IMR-90 (cell line): ENCODE results near the gene ARL14EP.

Experiments used
- BHLHE40 ChIP-seq: fragments of 150-350 bp; IDR thresholded peaks from 2 replicates; pipeline ENCODE4 v1.6.1; 2016; ENCODE audit warnings: mild to moderate bottlenecking, low read depth, low read length
- CEBPB ChIP-seq: IDR thresholded peaks from 2 replicates; pipeline ENCODE4 v1.6.1; 2012; ENCODE audit warnings: low read depth, low read length, improper control_type of control experiment
- CHD1 ChIP-seq: IDR thresholded peaks from 2 replicates; pipeline ENCODE4 v1.6.1; 2012; ENCODE audit warnings: low read depth, low read length, improper control_type of control experiment
- FOS ChIP-seq: fragments of 150-350 bp; IDR thresholded peaks from 2 replicates; pipeline ENCODE4 v1.6.1; 2016; ENCODE audit warnings: low read depth, low read length
- MAFK ChIP-seq: IDR thresholded peaks from 2 replicates; pipeline ENCODE4 v1.6.1; 2012; ENCODE audit warnings: low read depth, low read length, improper control_type of control experiment
- MAZ ChIP-seq: IDR thresholded peaks from 2 replicates; pipeline ENCODE4 v1.6.1; 2012; ENCODE audit warnings: low read depth, mild to moderate bottlenecking, low read length, improper control_type of control experiment, moderate library complexity, borderline replicate concordance
- POLR2A ChIP-seq: IDR thresholded peaks from 2 replicates; pipeline ENCODE4 v1.6.1; 2012; ENCODE audit warnings: mild to moderate bottlenecking, low read depth, low read length
- RAD21 ChIP-seq: IDR thresholded peaks from 2 replicates; pipeline ENCODE4 v1.6.1; 2012; ENCODE audit warnings: low read length, improper control_type of control experiment
- RCOR1 ChIP-seq: IDR thresholded peaks from 2 replicates; pipeline ENCODE4 v1.6.1; 2012; ENCODE audit warnings: mild to moderate bottlenecking, low read length, improper control_type of control experiment; ENCODE audit not compliant: insufficient replicate concordance
- RFX5 ChIP-seq: IDR thresholded peaks from 2 replicates; pipeline ENCODE4 v1.8.0; 2012; ENCODE audit warnings: low read depth, mild to moderate bottlenecking, low read length, moderate library complexity
- SMC3 ChIP-seq: fragments of 150-350 bp; IDR thresholded peaks from 2 replicates; pipeline ENCODE4 v1.6.1; 2016; ENCODE audit warnings: low read depth, mild to moderate bottlenecking, antibody characterized with exemption, low read length, moderate library complexity
- TF ChIP-seq, protein P1 (sequence below): conservative IDR thresholded peaks from 2 replicates; pipeline ENCODE4 v1.5.1; 2012; ENCODE audit warnings: mild to moderate bottlenecking, low read depth, low read length, improper control_type of control experiment
- TF ChIP-seq, protein P2 (sequence below): fragments of 150-350 bp; IDR thresholded peaks from 2 replicates; pipeline ENCODE4 v1.6.1; 2017; ENCODE audit warnings: mild to moderate bottlenecking, antibody characterized with exemption, low read length, low read depth
- TF ChIP-seq, protein P3 (sequence below): fragments of 150-350 bp; IDR thresholded peaks from 2 replicates; pipeline ENCODE4 v1.6.1; 2016; ENCODE audit warnings: low read depth, mild to moderate bottlenecking, low read length, moderate library complexity, borderline replicate concordance

DNA sequence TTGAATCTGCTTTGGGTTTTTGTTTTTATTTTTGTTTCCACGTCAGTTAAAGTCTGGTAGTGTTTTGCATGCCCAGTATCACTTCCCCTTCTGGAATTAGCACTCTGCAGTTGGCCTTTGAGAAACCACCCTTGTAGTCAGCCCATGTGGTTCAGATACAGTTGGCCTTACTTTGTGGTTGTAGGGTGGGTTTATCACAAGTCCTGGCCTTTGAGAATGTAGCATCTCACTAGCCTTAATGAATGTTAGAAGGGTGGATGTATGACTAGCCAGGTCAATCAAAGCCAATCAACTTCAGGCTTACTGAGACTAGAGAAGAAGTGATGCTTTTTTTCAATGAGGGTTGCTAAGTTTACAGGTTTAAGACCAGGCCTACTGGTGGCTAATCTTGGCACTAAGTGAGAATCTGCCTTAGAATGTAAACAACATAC lies 19.8 kb downstream of the ARL14EP start:
- TF ChIP-seq, protein P1, sequence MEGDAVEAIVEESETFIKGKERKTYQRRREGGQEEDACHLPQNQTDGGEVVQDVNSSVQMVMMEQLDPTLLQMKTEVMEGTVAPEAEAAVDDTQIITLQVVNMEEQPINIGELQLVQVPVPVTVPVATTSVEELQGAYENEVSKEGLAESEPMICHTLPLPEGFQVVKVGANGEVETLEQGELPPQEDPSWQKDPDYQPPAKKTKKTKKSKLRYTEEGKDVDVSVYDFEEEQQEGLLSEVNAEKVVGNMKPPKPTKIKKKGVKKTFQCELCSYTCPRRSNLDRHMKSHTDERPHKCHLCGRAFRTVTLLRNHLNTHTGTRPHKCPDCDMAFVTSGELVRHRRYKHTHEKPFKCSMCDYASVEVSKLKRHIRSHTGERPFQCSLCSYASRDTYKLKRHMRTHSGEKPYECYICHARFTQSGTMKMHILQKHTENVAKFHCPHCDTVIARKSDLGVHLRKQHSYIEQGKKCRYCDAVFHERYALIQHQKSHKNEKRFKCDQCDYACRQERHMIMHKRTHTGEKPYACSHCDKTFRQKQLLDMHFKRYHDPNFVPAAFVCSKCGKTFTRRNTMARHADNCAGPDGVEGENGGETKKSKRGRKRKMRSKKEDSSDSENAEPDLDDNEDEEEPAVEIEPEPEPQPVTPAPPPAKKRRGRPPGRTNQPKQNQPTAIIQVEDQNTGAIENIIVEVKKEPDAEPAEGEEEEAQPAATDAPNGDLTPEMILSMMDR = no peak
- TF ChIP-seq MAZ (no peak), POLR2A (no peak), CEBPB (no peak), SMC3 (no peak), RAD21 (no peak), MAFK (no peak), FOS (no peak), RFX5 (no peak), CHD1 (no peak), BHLHE40 (no peak), RCOR1 (no peak)
- TF ChIP-seq, protein P2, sequence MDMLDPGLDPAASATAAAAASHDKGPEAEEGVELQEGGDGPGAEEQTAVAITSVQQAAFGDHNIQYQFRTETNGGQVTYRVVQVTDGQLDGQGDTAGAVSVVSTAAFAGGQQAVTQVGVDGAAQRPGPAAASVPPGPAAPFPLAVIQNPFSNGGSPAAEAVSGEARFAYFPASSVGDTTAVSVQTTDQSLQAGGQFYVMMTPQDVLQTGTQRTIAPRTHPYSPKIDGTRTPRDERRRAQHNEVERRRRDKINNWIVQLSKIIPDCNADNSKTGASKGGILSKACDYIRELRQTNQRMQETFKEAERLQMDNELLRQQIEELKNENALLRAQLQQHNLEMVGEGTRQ = no peak
- TF ChIP-seq, protein P3, sequence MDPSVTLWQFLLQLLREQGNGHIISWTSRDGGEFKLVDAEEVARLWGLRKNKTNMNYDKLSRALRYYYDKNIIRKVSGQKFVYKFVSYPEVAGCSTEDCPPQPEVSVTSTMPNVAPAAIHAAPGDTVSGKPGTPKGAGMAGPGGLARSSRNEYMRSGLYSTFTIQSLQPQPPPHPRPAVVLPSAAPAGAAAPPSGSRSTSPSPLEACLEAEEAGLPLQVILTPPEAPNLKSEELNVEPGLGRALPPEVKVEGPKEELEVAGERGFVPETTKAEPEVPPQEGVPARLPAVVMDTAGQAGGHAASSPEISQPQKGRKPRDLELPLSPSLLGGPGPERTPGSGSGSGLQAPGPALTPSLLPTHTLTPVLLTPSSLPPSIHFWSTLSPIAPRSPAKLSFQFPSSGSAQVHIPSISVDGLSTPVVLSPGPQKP = no peak
